SK-N-MC (cell line): ENCODE data around the gene MAT2A.

Source experiments
- EZH2 ChIP-seq: fragments of 200-600 bp; sonication (generic); IDR thresholded peaks from one replicate; pipeline ENCODE4 v1.6.1; 2017; ENCODE audit warnings: antibody characterized with exemption
- POLR2AphosphoS5 ChIP-seq: IDR thresholded peaks from 2 replicates; pipeline ENCODE4 v1.6.1; 2012; ENCODE audit warnings: mild to moderate bottlenecking, low read depth, low read length, borderline replicate concordance

DNA sequence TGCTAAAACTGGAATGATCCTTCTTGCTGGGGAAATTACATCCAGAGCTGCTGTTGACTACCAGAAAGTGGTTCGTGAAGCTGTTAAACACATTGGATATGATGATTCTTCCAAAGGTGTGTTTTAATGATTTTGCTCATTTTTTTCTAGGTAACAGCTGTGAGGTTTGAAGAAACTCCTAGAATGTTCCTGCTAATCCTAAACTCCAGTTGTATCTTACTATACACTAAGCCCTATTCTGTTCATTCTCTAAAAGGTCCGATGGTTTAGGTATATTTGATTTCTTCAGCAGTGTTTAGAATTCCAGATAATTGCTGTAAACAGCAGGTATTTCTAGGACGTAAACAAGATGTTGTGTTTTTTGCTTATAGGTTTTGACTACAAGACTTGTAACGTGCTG lies 2.3 kb downstream of the MAT2A start:
- TF ChIP-seq POLR2AphosphoS5 (no peak), EZH2 (no peak)
